GM12874 (cell line): ENCODE measurements around the gene GRID1.

Source experiments
- TF ChIP-seq, protein P1 (sequence below): IDR thresholded peaks from 2 replicates; pipeline ENCODE4 v1.5.1; 2011; ENCODE audit warnings: low read depth, mild to moderate bottlenecking, control low read depth, low read length, moderate library complexity; ENCODE audit not compliant: insufficient read depth

Gene GRID1

DNA sequence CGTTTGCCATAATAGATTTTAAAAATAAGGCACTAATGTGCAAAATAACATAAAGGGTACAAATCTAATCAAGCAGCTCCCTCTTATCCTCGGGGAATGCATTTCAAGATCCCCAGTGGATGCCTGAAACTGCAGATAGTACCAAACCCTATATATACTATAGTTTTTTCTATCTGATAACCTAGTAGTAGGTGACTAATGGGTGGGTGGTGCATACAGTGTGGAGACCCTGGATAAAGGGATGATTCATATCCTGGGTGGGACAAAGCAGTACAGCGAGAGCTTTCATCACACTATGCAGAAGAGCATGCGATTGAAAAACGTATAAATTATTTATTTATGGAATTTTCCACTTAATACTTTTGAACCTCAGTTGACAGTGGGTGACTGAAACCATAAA is 464.5 kb downstream of the GRID1 start:
- TF ChIP-seq, protein P1, sequence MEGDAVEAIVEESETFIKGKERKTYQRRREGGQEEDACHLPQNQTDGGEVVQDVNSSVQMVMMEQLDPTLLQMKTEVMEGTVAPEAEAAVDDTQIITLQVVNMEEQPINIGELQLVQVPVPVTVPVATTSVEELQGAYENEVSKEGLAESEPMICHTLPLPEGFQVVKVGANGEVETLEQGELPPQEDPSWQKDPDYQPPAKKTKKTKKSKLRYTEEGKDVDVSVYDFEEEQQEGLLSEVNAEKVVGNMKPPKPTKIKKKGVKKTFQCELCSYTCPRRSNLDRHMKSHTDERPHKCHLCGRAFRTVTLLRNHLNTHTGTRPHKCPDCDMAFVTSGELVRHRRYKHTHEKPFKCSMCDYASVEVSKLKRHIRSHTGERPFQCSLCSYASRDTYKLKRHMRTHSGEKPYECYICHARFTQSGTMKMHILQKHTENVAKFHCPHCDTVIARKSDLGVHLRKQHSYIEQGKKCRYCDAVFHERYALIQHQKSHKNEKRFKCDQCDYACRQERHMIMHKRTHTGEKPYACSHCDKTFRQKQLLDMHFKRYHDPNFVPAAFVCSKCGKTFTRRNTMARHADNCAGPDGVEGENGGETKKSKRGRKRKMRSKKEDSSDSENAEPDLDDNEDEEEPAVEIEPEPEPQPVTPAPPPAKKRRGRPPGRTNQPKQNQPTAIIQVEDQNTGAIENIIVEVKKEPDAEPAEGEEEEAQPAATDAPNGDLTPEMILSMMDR, result no peak

DNA sequence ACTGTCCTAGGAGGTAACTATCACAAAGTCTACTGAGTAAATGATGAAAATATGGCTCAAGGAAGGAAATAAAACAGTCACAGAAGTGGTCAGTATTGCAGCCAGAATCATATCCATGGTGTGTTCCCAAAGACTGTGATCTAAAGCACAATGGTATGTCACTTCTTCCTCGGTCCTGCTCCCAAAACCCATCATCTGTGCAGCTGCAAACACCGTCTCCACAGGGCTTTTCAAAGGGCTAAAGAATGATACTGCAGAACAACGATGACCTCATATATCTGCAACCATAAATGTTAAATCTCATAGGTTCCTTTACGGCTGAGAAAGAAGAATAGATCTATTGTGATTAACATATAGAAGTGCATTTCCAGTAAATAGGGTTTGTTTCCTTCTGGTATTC is 465.0 kb downstream of the GRID1 start:
- TF ChIP-seq, protein P1, result no peak

DNA sequence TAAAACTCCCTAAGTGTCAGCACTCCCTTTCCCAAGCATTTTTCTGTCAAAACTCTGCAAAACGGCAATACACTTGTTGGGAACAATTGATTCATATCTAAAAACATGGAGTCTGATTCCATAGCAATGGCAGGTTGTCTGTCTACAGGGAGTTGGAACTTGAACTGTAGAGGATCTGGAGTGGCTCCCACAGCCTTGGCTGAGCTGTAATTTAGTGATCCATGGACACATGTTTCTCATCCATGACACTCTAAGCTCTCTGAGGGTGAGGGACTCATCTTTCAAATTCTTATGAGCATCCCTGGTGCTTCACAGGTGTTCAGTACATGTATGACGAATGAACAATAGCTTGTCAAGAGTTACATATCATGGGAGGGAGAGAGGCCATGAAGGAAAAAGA is 466.1 kb downstream of the GRID1 start:
- TF ChIP-seq, protein P1, result no peak

DNA sequence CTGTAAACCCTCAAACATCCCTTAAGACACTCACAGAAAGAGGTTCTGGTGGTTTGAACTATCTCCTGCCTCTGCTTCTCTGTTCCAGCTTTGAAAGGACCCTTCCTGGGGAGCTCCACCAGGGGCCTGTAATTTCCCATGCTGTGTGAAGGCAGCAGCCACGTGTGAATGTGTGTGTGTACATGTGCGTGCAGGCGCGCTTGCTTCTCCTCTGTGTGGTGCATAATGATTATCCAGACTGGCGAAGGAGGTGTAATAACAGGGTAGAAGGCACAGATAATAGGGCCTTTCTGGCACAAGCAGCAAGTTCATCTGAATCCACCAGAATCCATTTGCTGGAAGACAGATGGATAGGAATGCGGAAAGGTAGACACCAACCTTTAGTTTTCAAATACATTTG is 466.5 kb downstream of the GRID1 start:
- TF ChIP-seq, protein P1, result no peak

DNA sequence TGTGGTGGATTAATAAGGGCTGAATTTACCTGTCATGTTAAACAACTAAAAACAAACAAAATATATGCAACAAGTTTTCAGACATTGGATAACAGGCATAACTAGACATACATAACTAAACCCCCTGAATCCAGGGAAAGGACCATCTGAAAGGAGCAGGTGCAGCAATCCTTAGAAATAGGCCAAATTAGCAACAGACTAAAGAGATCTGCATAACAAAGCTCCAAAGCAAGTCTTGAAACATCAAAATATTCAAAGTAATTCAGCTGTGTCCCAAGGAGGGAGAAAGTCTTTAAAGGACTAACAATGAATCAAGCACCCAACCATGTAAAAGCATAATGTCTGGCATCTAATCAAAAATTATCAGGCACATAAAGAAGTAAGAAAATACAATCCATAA is 475.1 kb downstream of the GRID1 start:
- TF ChIP-seq, protein P1, result no peak

DNA sequence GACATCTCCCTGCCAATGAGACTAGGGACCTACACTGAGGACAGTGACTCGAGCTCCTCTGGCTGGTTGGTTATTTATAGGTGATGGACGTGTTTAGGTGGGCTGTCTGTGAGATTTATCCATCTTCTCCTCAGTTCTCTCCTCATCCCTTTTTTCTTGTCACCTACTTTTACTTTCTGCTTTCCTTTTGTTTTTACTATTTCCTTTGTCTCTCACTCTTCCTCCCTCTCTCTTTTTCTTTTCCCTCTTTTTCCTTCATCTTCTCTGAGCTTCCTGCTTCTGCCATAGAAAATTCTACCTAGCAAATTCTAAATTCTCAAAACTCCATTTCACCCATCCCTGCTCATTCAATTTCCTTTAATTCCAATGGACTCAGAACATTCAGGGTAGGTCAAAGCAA is 478.0 kb downstream of the GRID1 start:
- TF ChIP-seq, protein P1, result no peak

DNA sequence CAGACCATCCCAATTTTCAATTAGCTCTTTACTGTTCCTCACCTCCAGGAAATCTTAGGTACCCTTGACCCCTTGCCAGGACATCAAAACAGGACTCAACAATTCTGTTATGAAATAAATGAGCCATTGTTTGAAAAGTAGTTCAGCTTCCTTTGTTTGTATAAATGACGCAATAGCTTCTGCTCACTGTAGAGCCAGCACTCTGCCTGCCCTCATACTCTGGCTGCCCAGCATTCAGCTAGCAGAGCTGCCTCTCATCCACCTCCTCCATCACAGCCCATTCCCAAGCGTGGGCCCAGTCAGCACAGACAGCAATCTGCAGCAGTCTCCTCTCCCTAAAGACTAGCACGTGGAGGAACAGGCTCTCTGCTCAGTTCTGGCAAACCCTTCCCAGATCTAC is 478.6 kb downstream of the GRID1 start:
- TF ChIP-seq, protein P1, result no peak

DNA sequence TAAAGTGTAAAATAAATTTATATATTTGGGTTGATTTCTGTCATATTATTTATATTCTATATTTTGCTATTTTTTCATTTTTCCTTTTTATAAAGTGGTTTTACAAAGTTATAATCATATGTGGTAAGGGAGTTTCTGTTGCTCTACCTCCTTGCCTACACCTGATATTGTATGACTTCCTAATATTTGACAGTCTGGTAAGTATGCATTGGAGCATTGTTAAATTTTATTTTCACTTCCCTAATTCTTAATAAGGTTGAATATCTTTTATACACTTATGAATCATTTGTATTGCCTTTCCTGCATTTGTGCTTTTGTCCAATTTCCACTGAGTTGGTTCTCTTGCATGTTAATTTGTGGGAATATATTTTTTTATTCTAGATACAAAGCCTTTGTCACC is 492.4 kb downstream of the GRID1 start:
- TF ChIP-seq, protein P1, result no peak
